Peyer's patch (tissue), 4 donors: ENCODE data around the gene LRIT2. TPM values are rescaled to one million over a fixed set of nuclear protein-coding genes. Genes with fewer than 3 reads are reported as not detected.

Experiments used
- DNase-seq, 3 donors: peaks; one replicate each; pipeline ENCODE4 v3.0.0-alpha.2; 2017 to 2019
- H3K27ac ChIP-seq, 4 donors: fragments of 200-600 bp; sonication (generic); one replicate each; pipeline ENCODE4 v1.5.1; 2016 to 2019
- H3K27me3 ChIP-seq, 2 donors: fragments of 200-600 bp; sonication (generic); one replicate each; pipeline ENCODE4 v1.5.1; 2019
- H3K36me3 ChIP-seq, 3 donors: fragments of 200-600 bp; sonication (generic); one replicate each; pipeline ENCODE4 v1.5.1; 2016 to 2019
- H3K4me1 ChIP-seq, 4 donors: fragments of 200-600 bp; sonication (generic); one replicate each; pipeline ENCODE4 v1.5.1; 2016 to 2019
- H3K4me3 ChIP-seq, 4 donors: fragments of 200-600 bp; sonication (generic); 1 replicate in 3 of 4; 2 replicates in 1 of 4; pipeline ENCODE4 v1.5.1; 2016 to 2019; ENCODE audit warnings: mild to moderate bottlenecking in 1 of 4
- H3K9me3 ChIP-seq, 4 donors: fragments of 200-600 bp; sonication (generic); one replicate each; pipeline ENCODE4 v1.5.1; 2016 to 2019; ENCODE audit warnings: mild to moderate bottlenecking in 1 of 4
- POLR2A ChIP-seq, 2 donors: fragments of 450-650 bp; IDR thresholded peaks; one replicate each; pipeline ENCODE4 v1.5.1; 2017; ENCODE audit warnings: antibody characterized with exemption in 2 of 2, mild to moderate bottlenecking in 2 of 2, moderate library complexity in 2 of 2
- total RNA-seq, 4 donors: library from RNA; depleted of rRNA; stranded (reverse); fragments of >200 nt; gene quantifications; one replicate each; pipeline ENCODE4 v1.1.0, GENCODE V29; 2016
- TF ChIP-seq, protein P1 (sequence below), 6 experiments: fragments of 450-650 bp in 4 of 6; fragments of 200-600 bp in 2 of 6; sonication (generic) in 1 of 6; IDR thresholded peaks; one replicate each; pipeline ENCODE4 v1.5.1; 2017 to 2019; ENCODE audit warnings: antibody characterized with exemption in 6 of 6, mild to moderate bottlenecking in 3 of 6, moderate library complexity in 1 of 6

The LRIT2 gene
- total RNA-seq, 4 donors from 2014 or later, result not detected

DNA sequence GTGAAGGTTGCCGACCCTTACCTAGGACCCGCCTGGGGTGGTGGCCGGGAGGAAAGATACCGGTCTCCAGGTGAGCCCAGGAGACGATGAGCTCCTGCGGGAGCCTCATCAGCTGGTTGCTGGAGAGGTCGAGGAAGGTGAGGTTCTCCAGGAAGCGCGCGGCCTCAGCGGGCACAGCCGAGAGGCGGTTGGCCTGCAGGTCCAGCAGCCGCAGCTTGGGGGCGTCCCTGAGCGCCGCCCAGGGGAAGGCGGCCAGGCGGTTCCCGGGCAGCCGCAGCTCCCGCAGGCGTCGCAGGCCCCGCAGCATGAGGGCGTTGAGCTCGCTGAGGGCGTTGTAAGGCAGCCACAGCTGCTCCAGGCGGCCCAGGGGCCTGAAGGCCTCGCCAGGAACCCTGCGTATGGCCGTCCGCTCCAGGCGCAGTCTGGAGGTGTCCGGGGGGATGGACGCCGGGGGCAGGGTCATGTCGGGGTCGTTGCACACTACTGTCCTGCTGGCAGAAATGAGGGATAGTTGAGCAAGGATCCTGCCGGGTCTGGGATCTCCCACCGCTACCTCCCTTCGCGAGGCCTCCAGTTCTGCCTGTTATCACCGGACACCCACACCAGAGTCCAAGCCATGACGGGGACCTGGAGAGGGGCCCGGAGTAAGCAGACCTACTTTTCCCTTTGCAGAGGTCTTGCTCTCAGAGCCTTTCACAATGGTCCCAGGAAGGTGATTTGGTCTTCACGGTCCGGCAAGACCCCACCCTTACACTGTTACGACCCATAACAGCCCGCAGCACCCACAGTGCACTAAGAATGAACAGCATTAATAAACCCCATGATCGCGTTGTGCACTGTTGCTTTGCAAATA is 12.1 kb upstream of the LRIT2 start:
- no peak for TF ChIP-seq POLR2A (IDR thresholded peaks at IDR 0.05)
- TF ChIP-seq, protein P1, sequence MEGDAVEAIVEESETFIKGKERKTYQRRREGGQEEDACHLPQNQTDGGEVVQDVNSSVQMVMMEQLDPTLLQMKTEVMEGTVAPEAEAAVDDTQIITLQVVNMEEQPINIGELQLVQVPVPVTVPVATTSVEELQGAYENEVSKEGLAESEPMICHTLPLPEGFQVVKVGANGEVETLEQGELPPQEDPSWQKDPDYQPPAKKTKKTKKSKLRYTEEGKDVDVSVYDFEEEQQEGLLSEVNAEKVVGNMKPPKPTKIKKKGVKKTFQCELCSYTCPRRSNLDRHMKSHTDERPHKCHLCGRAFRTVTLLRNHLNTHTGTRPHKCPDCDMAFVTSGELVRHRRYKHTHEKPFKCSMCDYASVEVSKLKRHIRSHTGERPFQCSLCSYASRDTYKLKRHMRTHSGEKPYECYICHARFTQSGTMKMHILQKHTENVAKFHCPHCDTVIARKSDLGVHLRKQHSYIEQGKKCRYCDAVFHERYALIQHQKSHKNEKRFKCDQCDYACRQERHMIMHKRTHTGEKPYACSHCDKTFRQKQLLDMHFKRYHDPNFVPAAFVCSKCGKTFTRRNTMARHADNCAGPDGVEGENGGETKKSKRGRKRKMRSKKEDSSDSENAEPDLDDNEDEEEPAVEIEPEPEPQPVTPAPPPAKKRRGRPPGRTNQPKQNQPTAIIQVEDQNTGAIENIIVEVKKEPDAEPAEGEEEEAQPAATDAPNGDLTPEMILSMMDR (IDR thresholded peaks at IDR 0.05), result no peak
- Histone ChIP-seq H3K4me1 (no peaks in the 10 kb centered on the region), H3K36me3 (no peaks in the 10 kb centered on the region), H3K4me3 (no peak overlapping the region), H3K9me3 (no peaks in the 10 kb centered on the region), H3K27ac (no peak overlapping the region), H3K27me3 (no peaks in the 10 kb centered on the region)
- DNase-seq, result no peak

DNA sequence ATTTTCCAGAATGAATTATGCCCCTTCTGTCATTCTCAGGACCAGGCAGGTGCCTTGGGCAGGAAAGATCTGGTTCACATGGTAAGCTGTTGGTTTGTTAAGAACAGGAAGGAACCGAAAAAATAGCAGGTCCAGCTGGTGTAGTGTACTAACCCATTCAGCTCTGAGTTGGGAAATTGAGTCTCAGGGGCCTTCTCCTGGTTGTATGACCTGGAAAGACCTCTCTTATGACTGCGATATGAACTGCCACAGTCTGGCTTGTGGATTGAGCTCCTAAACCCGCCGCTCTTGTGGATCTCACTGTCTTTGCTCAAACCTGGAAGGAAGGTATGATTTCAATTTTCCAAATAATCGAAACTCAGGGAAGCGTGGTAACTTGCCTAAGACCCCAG is 11.5 kb upstream of the LRIT2 start:
- no peak for TF ChIP-seq POLR2A (IDR thresholded peaks at IDR 0.05)
- TF ChIP-seq, protein P1 (IDR thresholded peaks at IDR 0.05), result no peak
- Histone ChIP-seq H3K36me3 (no peaks in the 10 kb centered on the region), H3K4me1 (no peaks in the 10 kb centered on the region), H3K4me3 (no peak overlapping the region), H3K27ac (no peak overlapping the region), H3K27me3 (no peaks in the 10 kb centered on the region), H3K9me3 (no peaks in the 10 kb centered on the region)
- no peak for DNase-seq

DNA sequence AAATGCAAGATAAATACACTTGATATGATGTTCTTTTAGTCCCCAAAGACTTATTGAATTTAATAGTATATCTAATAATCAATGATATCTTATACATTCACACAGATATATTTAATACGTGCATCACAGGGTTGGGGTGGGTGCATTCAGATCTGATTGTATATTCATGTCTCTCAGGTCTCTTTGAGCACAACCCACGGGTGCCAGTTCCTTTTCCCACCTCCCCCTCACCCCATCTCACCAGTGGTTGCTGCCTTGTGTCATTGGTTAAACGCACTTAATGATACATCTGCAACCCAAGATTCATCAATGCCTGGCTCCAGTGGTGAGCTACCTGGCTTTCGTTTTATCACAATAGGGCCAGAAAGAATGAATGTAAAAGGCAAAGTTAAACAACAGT is 9.8 kb upstream of the LRIT2 start:
- no peak for DNase-seq
- H3K4me1 ChIP-seq, result no peaks in the 10 kb centered on the region
- no peak overlapping the region for H3K4me3 ChIP-seq
- no peak for TF ChIP-seq POLR2A (IDR thresholded peaks at IDR 0.05)
- TF ChIP-seq, protein P1 (IDR thresholded peaks at IDR 0.05), result no peak
- no peaks in the 10 kb centered on the region for H3K27me3 ChIP-seq
- no peaks in the 10 kb centered on the region for H3K36me3 ChIP-seq
- H3K27ac ChIP-seq, result no peak overlapping the region
- peaks cover 0 to 3% (median 0%) of the 10 kb centered on the region in 4 donors for H3K9me3 ChIP-seq

DNA sequence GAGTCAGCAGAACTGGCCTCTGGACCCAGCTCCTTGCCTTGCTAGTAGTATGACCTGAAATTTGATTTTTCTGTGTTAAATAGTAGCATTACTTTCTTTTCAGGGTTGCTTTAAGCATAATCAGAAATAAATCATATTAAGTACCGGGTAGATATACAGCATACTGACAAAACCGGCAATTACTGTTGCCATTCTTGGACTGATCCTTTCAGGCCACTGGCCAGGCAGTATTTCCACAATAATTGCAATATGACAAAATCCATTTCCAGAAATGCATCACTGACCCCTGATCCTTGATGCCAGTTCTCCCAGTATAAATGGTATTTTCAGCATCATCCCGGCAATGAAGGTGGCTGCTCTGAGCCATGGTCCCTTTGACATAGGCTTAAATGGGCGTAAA is 9.1 kb upstream of the LRIT2 start:
- Histone ChIP-seq H3K27ac (no peak overlapping the region), H3K9me3 (peaks cover 0 to 3% (median 0%) of the 10 kb centered on the region in 4 donors), H3K4me1 (no peaks in the 10 kb centered on the region), H3K36me3 (no peaks in the 10 kb centered on the region), H3K27me3 (no peaks in the 10 kb centered on the region), H3K4me3 (no peak overlapping the region)
- TF ChIP-seq POLR2A (IDR thresholded peaks at IDR 0.05), result no peak
- TF ChIP-seq, protein P1 (IDR thresholded peaks at IDR 0.05), result no peak
- no peak for DNase-seq

DNA sequence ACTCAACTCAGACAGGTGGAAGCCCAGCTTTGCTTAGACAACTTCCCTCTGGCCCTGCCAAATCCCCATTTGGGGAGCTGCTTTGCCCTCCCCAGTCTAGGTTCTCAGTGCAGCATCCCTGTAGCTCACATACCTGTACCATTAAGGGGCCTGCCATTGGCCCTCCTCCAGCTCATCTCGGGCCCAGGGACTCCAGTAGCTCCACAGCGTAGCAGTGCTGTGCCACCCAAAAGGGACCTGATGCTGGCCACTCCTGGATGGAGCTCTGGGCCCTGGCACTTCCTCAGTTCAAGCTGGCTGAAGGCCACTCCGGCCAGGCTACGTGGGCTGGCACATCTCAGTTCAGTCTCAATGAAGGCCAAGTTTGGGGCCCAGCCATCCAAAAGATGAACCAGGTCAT is 8.6 kb upstream of the LRIT2 start:
- H3K9me3 ChIP-seq, result peaks cover 0 to 3% (median 0%) of the 10 kb centered on the region in 4 donors
- no peak overlapping the region for H3K4me3 ChIP-seq
- TF ChIP-seq, protein P1 (IDR thresholded peaks at IDR 0.05), result no peak
- no peak for DNase-seq
- H3K27me3 ChIP-seq, result no peaks in the 10 kb centered on the region
- no peak overlapping the region for H3K27ac ChIP-seq
- H3K4me1 ChIP-seq, result no peaks in the 10 kb centered on the region
- no peaks in the 10 kb centered on the region for H3K36me3 ChIP-seq
